Esophagus muscularis mucosa (tissue), 4 donors: Measurements from ENCODE around the gene DEGS2.

ENCODE experiments used
- EP300 ChIP-seq: sonication (generic); formaldehyde crosslinking; IDR thresholded peaks from one replicate; pipeline ENCODE4 v1.6.1; 2017; ENCODE audit warnings: antibody characterized with exemption
- POLR2A ChIP-seq: fragments of 450-650 bp; IDR thresholded peaks from one replicate; pipeline ENCODE4 v1.6.1; 2017; ENCODE audit warnings: antibody characterized with exemption, moderate library complexity, mild to moderate bottlenecking, low read depth
- POLR2AphosphoS5 ChIP-seq, 2 donors: sonication (generic); formaldehyde crosslinking; IDR thresholded peaks; one replicate each; pipeline ENCODE4 v1.6.1; 2017; ENCODE audit warnings: antibody characterized with exemption in 2 of 2
- TF ChIP-seq, protein P1 (sequence below), 3 experiments: fragments of 200-600 bp in 2 of 3; fragments of 450-650 bp in 1 of 3; sonication (generic) in 2 of 3; IDR thresholded peaks; one replicate each; pipeline ENCODE4 v1.5.1; 2017 to 2019; ENCODE audit warnings: antibody characterized with exemption in 3 of 3, mild to moderate bottlenecking in 2 of 3, moderate library complexity in 1 of 3

DNA sequence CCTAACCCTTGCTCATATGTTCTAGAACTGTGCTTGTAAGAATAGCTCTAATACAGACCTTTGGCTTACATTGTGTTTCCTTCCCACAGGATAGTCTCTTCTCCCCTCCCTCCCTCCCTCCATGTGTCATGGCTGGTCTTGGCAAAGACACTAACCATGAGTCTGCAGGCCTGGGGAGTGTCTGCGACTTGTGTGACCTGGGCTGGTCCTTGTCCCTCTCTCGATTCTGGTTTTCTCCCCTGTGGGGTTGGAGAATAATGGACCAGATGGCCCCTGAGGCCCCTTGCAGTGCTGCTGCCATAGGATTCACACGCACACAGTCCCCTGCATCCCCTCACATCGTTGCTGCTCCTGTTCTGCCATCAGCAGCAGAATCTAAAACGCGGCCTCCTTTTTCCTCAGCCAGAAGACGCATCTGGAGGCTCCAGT lies 30.3 kb downstream of the DEGS2 start:
- TF ChIP-seq POLR2AphosphoS5 (IDR thresholded peaks at IDR 0.05) (no peak), POLR2A (no peak), EP300 (no peak)
- TF ChIP-seq, protein P1, sequence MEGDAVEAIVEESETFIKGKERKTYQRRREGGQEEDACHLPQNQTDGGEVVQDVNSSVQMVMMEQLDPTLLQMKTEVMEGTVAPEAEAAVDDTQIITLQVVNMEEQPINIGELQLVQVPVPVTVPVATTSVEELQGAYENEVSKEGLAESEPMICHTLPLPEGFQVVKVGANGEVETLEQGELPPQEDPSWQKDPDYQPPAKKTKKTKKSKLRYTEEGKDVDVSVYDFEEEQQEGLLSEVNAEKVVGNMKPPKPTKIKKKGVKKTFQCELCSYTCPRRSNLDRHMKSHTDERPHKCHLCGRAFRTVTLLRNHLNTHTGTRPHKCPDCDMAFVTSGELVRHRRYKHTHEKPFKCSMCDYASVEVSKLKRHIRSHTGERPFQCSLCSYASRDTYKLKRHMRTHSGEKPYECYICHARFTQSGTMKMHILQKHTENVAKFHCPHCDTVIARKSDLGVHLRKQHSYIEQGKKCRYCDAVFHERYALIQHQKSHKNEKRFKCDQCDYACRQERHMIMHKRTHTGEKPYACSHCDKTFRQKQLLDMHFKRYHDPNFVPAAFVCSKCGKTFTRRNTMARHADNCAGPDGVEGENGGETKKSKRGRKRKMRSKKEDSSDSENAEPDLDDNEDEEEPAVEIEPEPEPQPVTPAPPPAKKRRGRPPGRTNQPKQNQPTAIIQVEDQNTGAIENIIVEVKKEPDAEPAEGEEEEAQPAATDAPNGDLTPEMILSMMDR (IDR thresholded peaks at IDR 0.05): no peak
